ENCODE results near the gene KIF1C. TPM values are rescaled to one million over a fixed set of nuclear protein-coding genes. Genes with fewer than 3 reads are reported as not detected.

KIF1C gene
- total RNA-seq, 2 experiments from 2014 or later = 20.6 to 53.7 TPM

DNA sequence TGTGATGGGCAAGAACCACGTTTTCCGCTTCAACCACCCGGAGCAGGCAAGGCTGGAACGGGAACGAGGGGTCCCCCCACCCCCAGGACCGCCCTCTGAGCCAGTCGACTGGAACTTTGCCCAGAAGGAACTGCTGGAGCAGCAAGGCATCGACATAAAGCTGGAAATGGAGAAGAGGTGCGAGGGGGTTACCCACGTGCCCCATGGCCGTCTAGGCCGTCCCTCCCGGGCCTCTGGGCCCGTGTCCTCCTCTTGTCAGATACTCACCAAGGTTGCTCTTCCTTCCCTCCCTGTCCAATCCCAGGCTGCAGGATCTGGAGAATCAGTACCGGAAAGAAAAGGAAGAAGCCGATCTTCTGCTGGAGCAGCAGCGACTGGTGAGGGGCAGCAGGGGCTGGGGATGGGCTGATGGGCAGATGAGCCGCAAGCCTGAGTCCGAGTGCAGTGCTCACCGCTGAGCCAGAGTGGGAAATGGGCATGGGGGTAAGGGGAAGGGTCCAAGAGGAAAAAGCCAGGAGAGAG, 22.8 kb downstream of the KIF1C start:
- no peaks in the 10 kb centered on the region for H3K9me3 ChIP-seq (ENCODE audit: low read length)
- no peaks in the 10 kb centered on the region for H3K9me2 ChIP-seq (ENCODE audit: insufficient read depth, low read length)
- H3K4me2 ChIP-seq (ENCODE audit: low read length) = no peak overlapping the region
- POLR2A ChIA-PET = no interaction called here
- TF ChIP-seq, protein P1, sequence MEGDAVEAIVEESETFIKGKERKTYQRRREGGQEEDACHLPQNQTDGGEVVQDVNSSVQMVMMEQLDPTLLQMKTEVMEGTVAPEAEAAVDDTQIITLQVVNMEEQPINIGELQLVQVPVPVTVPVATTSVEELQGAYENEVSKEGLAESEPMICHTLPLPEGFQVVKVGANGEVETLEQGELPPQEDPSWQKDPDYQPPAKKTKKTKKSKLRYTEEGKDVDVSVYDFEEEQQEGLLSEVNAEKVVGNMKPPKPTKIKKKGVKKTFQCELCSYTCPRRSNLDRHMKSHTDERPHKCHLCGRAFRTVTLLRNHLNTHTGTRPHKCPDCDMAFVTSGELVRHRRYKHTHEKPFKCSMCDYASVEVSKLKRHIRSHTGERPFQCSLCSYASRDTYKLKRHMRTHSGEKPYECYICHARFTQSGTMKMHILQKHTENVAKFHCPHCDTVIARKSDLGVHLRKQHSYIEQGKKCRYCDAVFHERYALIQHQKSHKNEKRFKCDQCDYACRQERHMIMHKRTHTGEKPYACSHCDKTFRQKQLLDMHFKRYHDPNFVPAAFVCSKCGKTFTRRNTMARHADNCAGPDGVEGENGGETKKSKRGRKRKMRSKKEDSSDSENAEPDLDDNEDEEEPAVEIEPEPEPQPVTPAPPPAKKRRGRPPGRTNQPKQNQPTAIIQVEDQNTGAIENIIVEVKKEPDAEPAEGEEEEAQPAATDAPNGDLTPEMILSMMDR (conservative IDR thresholded peaks at IDR 0.05; ENCODE audit: low read length) = no peak
- TF ChIP-seq EZH2phosphoT487 (IDR thresholded peaks at IDR 0.05; ENCODE audit: borderline replicate concordance, low read depth, low read length) = no peak
- H2AFZ ChIP-seq (ENCODE audit: low read length) = no peak overlapping the region
- intact Hi-C loops (cut with micrococcal nuclease; ENCODE audit: unreplicated experiment) = no loop called here
- H3K27ac ChIP-seq (ENCODE audit: low read depth, low read length, poor library complexity, severe bottlenecking) = no peak overlapping the region
- no peak for DNase-seq (ENCODE audit: low spot score)
- no peak overlapping the region for H3K4me3 ChIP-seq (ENCODE audit: low read depth, low read length, poor library complexity, severe bottlenecking)
- H3K79me2 ChIP-seq (ENCODE audit: insufficient read depth, low read depth, low read length) = no peaks in the 10 kb centered on the region
- peaks cover 34% of the 10 kb centered on the region for H3K4me1 ChIP-seq (ENCODE audit: insufficient read depth, low read length, poor library complexity, severe bottlenecking)
- no peaks in the 10 kb centered on the region for H4K20me1 ChIP-seq (ENCODE audit: insufficient read depth, low read length)
- H3K36me3 ChIP-seq (ENCODE audit: insufficient read depth, low read length) = peaks cover 47% of the 10 kb centered on the region
- BruUV-seq (replicated peaks) = no TSS peak
- CTCF ChIA-PET (ENCODE audit: unreplicated experiment) = no interaction called here

DNA sequence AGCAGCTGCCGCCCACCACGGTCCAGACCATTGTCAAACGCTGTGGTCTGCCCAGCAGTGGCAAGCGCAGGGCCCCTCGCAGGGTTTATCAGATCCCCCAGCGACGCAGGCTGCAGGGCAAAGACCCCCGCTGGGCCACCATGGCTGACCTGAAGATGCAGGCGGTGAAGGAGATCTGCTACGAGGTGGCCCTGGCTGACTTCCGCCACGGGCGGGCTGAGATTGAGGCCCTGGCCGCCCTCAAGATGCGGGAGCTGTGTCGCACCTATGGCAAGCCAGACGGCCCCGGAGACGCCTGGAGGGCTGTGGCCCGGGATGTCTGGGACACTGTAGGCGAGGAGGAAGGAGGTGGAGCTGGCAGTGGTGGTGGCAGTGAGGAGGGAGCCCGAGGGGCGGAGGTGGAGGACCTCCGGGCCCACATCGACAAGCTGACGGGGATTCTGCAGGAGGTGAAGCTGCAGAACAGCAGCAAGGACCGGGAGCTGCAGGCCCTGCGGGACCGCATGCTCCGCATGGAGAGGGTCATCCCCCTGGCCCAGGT, 24.5 kb downstream of the KIF1C start:
- POLR2A ChIA-PET = interaction anchor here (0.7 kb wide), 1 partner anchor 16 kb away, joined by 3 read pairs; no protein-coding TSS in a partner anchor
- CTCF ChIA-PET (ENCODE audit: unreplicated experiment) = interaction anchor here (0.6 kb wide), 1 partner anchor 25 kb away, joined by 3 read pairs; the partner anchor contains the start of gene INCA1
- Histone ChIP-seq H3K9me3 (ENCODE audit: low read length) (no peaks in the 10 kb centered on the region), H3K4me2 (ENCODE audit: low read length) (no peak overlapping the region), H2AFZ (ENCODE audit: low read length) (no peak overlapping the region), H3K4me3 (ENCODE audit: low read depth, low read length, poor library complexity, severe bottlenecking) (no peak overlapping the region), H3K9me2 (ENCODE audit: insufficient read depth, low read length) (no peaks in the 10 kb centered on the region), H3K27ac (ENCODE audit: low read depth, low read length, poor library complexity, severe bottlenecking) (no peak overlapping the region), H3K79me2 (ENCODE audit: insufficient read depth, low read depth, low read length) (no peaks in the 10 kb centered on the region), H4K20me1 (ENCODE audit: insufficient read depth, low read length) (no peaks in the 10 kb centered on the region), H3K4me1 (ENCODE audit: insufficient read depth, low read length, poor library complexity, severe bottlenecking) (peaks cover 22% of the 10 kb centered on the region), H3K36me3 (ENCODE audit: insufficient read depth, low read length) (peaks cover 42% of the 10 kb centered on the region; the same call in 1 of the 2 replicates)
- BruUV-seq (replicated peaks) = no TSS peak
- TF ChIP-seq, protein P1 (conservative IDR thresholded peaks at IDR 0.05; ENCODE audit: low read length) = no peak
- no peak for TF ChIP-seq EZH2phosphoT487 (IDR thresholded peaks at IDR 0.05; ENCODE audit: borderline replicate concordance, low read depth, low read length)
- no peak for DNase-seq (ENCODE audit: low spot score)
- intact Hi-C loops (cut with micrococcal nuclease; ENCODE audit: unreplicated experiment) = no loop called here

DNA sequence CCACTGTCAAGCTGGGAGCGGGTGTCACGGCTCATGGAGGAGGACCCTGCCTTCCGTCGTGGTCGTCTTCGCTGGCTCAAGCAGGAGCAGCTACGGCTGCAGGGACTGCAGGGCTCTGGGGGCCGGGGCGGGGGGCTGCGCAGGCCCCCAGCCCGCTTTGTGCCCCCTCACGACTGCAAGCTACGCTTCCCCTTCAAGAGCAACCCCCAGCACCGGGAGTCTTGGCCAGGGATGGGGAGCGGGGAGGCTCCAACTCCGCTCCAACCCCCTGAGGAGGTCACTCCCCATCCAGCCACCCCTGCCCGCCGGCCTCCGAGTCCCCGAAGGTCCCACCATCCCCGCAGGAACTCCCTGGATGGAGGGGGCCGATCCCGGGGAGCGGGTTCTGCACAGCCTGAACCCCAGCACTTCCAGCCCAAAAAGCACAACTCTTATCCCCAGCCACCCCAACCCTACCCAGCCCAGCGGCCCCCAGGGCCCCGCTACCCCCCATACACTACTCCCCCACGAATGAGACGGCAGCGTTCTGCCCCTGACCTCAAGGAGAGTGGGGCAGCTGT, 25.9 kb downstream of the KIF1C start:
- CTCF ChIA-PET (ENCODE audit: unreplicated experiment) = no interaction called here

More for the DNA sequence above, 25.9 kb downstream of the KIF1C start:
- H2AFZ ChIP-seq (ENCODE audit: low read length) = no peak overlapping the region
- no TSS peak for BruUV-seq (replicated peaks)
- TF ChIP-seq, protein P1 (conservative IDR thresholded peaks at IDR 0.05; ENCODE audit: low read length) = no peak
- TF ChIP-seq EZH2phosphoT487 (IDR thresholded peaks at IDR 0.05; ENCODE audit: borderline replicate concordance, low read depth, low read length) = no peak
- POLR2A ChIA-PET = no interaction called here
- H3K4me3 ChIP-seq (ENCODE audit: low read depth, low read length, poor library complexity, severe bottlenecking) = no peak overlapping the region
- H3K79me2 ChIP-seq (ENCODE audit: insufficient read depth, low read depth, low read length) = no peaks in the 10 kb centered on the region
- H3K27ac ChIP-seq (ENCODE audit: low read depth, low read length, poor library complexity, severe bottlenecking) = no peak overlapping the region
- H3K9me3 ChIP-seq (ENCODE audit: low read length) = no peaks in the 10 kb centered on the region
- no peak overlapping the region for H3K4me2 ChIP-seq (ENCODE audit: low read length)
- no peak for DNase-seq (ENCODE audit: low spot score)
- H3K9me2 ChIP-seq (ENCODE audit: insufficient read depth, low read length) = no peaks in the 10 kb centered on the region
- H3K36me3 ChIP-seq (ENCODE audit: insufficient read depth, low read length) = peaks cover 35% of the 10 kb centered on the region; the same call in 1 of the 2 replicates
- intact Hi-C loops (cut with micrococcal nuclease; ENCODE audit: unreplicated experiment) = no loop called here
- H3K4me1 ChIP-seq (ENCODE audit: insufficient read depth, low read length, poor library complexity, severe bottlenecking) = peaks cover 11% of the 10 kb centered on the region
- no peaks in the 10 kb centered on the region for H4K20me1 ChIP-seq (ENCODE audit: insufficient read depth, low read length)

Measured in OCI-LY7 (cell line).